Ureter (tissue), 1 donor: Measurements from ENCODE around the gene RPL35A. TPM values are rescaled to one million over a fixed set of nuclear protein-coding genes. Genes with fewer than 3 reads are reported as not detected.
"Not testable (repeated sequence)": the region's sequence is repeated elsewhere in the genome, so short reads cannot be mapped to it uniquely, and the experiment has no call there.

Experiments used
- DNase-seq: peaks from one replicate; pipeline ENCODE4 v3.0.0-alpha.2; 2020; ENCODE audit warnings: low spot score
- total RNA-seq: library from RNA; stranded (reverse); gene quantifications from one replicate; pipeline ENCODE4 v1.2.4, GENCODE V29; 2023
- donor health status: DM: yes; HTN: yes; CAD: no.

Gene RPL35A
- total RNA-seq, 1 donor from 2014 or later = 1,104 TPM

DNA sequence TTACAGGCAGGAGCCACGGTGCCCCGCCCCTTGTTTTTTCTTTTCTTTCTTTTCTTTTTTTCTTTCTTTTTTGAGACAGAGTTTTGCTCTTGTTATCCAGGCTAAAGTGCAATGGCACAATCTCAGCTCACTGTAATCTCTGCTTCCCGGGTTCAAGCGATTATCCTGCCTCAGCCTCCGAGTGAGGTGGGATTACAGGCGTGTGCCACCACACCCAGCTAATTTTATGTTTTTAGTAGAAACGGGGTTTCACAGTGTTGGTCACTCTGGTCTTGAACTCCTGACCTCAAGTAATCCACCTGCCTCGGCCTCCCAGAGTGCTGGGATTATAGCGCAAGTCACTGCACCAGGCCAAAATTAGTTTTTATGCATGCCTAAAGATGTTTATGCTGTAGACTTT is 2.5 kb downstream of the RPL35A start:
- no peak for DNase-seq

DNA sequence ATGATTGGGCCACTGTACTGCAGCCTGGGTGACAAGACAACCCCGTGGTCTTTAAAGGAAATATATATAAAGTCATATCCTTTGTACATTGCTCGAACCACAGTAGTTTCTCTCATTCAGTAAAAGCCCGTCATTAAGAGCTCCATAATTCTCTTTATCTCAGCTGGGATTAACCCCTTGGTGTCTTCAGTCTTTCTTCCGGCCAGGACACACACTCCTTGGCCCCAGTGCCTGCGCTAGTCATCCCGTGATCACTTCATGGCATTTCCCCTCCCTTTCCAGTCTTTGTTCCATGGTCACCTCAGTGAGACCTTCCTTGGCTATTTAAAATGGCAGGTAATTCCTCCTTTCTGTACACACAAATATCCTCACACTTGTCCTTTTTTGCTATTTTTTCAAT is 3.3 kb downstream of the RPL35A start:
- no peak for DNase-seq

DNA sequence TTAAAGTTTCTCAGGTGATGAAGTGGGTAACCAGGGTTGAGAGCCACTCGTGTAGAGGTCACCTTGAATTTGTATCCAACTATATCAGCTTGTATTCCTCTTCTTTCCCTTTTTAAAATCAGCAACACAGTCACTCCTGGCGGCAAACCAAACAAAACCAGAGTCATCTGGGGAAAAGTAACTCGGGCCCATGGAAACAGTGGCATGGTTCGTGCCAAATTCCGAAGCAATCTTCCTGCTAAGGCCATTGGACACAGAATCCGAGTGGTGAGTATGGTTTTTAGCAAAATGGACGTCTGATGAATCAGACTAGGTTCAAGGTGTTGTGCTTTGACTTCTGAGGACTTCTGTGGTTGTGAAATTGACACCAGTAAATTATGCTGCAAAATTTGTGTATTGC is 3.9 kb downstream of the RPL35A start:
- no peak for DNase-seq

DNA sequence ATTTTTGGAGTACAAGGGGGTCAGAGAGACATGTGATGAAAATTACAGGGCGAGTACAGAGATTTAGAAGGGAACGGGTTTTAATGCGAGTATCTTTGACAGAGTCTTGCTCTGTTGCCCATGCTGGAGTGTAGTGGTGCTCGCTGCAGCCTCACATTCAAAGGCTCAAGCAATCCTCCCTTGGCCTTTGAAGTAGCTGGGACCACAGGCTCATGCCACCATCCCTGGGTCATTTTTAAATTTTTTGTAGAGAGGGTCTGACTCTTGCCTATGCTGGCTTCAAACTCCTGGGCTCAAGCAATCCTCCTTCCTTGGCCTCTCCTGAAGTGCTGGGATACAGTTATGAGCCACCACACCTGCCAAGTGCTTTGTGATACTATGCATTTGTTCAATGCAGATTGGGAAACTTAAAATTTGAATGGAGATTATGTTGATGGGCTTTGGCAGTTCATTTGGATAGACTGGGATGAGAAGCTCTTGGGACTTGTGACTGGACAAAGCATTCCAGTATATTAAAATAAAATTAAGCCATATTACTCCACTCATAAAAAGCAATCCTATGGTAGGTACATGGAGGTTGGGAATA is 6.0 kb downstream of the RPL35A start:
- no peak for DNase-seq

DNA sequence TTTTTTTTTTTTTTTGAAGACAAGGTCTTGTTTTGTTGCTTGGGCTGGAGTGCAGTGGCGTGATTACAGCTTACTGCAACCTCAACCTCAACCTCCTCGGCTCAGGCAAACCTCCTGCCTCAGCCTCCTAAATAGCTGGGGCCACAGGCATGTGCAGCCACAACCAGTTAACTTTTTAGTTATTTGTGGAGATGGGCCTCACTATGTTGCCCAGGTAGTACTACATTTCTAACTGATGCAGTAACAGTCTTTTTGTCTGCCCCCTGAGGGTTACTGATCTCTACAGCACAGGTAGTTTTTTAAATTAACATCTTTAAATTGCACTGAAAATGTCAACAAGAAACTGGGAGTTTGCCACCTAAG is 6.6 kb downstream of the RPL35A start:
- no peak for DNase-seq

DNA sequence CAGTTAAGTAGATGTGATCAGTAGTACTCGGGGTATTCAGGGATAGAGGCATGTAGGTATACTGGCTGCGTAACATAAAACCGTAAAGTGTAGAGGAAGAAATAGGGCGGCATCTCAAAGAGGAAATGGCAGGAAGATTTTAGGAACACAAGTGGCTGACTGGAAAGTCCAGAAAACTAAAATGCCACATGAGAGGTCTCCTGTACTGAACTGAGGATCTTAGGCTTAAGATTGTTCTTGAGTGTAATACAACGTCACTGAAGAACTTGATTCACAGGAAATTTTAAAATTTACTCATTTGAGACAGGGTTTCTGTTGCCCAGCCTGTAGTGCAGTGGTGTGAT is 7.8 kb downstream of the RPL35A start:
- no peak for DNase-seq

DNA sequence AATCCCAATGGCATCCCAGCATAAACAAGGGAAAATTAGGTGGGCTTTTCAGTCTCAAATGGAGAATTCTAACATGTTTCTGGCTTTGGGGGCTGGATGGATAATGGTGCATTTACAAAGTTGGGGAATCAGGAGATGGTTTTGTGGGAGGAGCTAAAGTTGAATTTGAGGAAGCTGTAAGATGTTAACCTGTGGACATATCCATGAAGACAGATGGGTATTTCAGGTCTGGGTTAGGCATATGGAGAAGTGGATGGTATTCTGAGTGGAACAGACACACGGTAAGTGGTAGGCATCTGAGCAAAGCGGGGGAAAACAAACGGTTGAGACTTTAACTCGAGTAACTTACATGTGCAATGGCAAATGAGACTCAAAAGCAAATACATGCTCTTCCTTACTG is 8.4 kb downstream of the RPL35A start:
- DNase-seq = no peak

DNA sequence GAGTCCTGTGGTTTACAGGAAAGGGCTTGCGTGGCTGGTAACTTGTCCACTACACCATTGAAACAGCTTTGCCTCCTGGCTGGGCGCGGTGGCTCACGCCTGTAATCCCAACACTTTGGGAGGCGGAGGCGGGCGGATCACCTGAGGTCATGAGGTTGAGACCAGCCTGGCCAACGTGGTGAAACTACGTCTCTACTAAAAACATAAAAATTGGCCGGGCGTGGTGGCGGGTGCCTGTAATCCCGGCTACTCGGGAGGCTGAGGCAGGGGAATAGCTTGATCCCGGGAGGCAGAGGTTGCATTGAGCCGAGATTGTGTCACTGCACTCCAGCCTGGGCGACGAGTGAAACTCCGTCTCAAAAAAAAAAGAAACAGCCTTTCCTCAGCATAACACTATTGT is 8.9 kb downstream of the RPL35A start:
- DNase-seq = not testable (repeated sequence)

DNA sequence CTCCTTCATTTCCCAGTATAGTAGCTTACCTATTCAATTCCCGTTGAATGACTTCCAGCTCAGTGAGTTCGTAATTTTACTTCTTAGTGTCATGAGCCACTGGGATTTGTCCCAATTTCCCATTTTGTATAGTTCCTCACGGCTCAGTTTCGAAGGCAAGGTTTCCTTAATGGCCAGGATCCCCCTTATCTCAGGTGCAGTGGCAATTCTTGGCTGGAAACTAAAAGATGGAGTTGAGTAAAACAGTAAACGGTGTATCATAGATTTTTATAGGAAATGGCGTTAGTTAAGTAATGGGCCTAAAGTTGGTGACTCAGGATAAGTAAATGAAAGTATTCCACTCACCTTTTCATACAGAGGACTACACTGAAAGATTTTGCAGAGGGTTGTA is 9.5 kb downstream of the RPL35A start:
- no peak for DNase-seq

DNA sequence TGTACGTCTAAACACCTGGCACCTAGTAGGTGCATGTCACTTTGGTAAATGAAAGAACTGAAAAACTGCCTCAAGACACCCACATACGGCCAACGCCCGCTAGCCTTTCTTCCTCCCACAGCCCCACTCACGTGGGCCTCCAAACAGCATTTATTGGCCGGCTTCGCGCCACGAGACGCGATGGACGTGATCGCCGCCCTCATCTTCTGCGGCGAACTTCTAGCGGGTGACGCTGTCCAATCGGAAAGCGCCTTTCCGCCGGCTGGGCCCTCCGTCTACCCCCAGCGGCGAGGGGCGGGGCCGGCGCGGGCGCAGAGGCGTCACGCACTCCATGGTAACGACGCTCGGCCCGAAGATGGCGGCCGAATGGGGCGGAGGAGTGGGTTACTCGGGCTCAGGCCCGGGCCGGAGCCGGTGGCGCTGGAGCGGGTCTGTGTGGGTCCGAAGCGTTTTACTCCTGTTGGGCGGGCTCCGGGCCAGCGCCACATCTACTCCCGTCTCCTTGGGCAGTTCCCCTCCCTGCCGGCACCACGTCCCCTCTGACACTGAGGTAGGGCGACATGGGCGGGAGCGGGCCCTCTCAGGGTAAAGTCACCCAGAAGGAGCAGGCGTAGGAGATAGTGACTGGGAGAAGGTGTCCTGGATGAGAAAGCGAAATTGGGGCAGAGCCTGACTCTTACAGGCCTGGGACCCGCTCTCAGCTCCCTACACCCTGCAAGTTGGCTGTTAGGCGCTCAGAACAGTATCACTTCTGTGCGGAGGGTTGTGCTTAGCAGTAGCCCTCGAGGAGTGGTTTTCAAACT is 10.1 kb downstream of the RPL35A start, which contains the start of gene LMLN:
TSS of gene LMLN (plus strand) at position 327 of the 803 bp plus-strand sequence. CDS start at position 356, 29 bp downstream.
- DNase-seq = peak; percentile 96

DNA sequence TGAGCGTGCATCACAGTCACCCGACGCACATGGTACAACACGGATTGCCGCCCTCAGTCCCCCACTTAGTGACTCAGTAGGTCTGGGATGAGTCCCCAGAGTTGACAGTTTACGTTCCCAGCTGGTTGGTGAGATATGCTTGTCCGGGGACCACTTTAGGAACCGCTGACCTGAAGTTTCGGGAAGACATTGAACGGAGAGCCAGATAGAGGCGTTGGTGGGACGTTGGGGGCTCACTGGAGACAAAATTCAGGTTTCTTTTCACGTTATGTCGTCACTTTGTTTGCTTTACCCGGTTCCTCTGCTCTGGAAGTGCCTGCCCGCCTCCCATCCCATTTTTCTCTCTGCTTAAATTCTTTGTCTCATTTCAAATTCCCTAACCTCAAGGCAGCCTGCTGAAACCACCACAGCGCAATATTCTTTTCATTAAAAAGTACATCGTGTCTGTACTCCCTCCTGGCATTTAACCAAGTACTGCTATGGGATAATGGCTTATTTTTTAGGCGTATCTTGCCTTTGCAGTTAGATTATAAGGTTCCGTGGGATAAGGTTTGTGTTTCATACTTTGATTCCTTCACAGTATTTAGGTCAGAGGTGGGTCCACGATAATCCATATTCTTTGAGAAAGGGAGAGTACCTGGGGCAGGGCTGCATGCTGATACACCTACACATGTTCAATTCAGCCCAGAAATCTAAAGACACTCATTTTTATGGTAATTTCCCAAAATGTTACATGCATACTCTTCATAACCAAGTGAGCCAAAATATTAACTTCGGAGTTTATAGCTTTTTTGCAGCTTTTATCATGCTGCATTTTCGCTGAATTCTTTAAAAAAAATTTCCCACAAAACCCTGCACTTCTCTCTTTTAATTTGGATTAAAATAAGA is 10.9 kb downstream of the RPL35A start:
- DNase-seq = no peak

DNA sequence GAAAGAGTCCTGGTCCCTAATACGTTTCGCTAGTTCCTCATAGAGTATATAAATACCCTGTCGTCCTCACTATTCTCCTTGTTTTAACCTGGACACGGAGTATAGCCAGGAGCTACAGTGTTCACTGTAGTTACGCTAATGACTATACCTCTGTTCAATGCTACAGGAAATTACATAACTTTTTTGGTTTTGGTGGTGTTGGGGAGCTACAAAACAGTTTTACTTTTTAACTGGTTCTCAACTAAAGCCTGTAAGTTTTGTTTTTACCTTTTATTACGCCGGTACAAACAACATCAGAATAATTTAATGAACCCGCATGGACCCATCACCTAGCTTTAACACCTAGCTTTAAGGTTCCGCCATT is 11.6 kb downstream of the RPL35A start:
- no peak for DNase-seq

DNA sequence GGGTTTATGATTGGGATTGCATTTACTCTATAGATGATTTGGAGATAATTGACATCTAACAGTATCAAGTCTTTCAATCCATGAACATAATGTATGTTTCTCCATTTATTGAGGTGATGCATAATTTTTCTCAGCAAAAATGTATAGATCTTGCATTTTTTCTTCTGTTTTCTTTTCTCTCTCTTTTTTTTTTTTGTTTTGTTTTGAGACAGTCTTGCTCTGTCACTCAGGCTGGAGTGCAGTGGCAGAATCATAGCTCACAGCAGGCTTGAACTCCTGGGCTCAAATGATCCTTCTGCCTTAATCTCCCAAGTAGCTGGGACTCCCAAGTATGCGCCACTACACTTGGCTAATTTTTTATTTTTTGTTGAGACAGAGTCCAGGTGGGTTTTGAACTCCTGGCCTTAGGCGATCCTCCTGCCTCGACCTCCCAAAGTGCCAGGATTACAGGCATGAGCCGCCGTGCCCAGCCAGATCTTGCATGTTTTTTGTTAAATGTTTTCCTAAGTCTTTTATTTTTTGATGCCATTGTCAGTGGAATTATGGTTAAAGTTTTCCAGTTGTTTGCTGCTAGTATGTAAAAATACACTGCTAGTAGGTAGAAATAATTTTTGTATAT is 13.1 kb downstream of the RPL35A start:
- DNase-seq = no peak

DNA sequence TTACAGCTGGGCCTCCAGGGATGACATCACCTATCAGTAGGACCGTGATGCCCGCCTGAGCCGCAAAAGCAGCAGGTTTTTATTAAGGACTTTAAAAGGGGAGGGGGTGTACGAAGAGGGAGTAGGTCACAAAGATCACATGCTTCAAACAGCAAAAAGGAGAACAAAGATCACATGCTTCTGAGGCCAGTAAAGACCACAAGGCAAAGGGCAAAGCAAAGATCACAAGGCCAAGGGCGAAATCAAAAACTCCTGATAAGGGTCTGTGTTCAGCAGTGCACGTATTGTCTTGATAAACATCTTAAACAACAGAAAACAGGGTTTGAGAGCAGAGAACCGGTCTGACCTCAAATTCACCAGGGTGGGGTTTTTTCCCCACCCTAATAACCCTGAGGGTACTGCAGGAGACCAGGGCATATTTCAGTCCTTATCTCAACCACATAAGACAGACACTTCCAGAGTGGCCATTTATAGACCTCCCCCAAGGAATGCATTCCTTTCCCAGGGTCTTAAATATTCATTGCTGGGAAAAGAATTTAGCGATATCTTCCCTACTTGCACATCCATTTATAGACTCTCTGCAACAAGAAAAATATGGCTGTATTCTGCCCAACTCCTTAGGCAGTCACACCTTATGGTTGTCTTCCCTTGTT is 17.5 kb downstream of the RPL35A start:
- DNase-seq = not testable (repeated sequence)

DNA sequence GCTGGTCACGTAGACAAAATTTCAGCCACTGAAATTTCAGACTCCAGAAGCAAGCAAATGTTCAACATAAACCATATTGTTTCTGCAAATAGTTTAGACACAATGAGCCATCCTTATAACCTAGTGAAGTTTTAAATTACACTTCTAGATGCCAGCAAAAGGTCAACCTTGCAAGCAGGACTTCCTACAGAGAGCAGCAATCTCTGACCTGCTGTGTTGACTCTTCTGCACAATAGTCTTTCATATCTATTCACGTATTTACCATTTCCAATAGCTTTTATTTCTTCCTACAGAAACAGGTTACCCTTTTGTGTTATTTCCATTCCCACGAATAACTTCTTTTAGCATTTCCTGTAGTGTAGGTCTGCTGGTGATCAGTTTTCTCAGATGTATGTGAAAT is 20.6 kb downstream of the RPL35A start:
- no peak for DNase-seq

DNA sequence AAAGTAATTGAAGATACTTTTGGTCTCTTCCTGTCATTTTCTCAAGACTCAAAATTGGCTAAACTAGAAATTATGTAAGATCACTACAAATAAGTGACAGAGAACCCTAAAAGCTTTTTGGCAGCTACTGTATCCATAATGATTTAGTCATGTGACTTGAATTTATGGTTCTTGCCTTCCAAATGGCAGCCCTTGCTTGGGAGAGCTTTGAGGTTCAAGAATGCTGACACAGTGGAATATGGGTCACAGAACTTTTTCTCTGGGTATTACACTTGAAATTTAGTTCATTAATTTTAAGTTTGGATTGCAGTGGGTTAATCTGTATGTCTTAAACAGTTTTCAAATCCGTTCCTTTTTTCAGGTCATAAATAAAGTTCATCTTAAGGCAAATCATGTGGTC is 24.0 kb downstream of the RPL35A start:
- DNase-seq = no peak

DNA sequence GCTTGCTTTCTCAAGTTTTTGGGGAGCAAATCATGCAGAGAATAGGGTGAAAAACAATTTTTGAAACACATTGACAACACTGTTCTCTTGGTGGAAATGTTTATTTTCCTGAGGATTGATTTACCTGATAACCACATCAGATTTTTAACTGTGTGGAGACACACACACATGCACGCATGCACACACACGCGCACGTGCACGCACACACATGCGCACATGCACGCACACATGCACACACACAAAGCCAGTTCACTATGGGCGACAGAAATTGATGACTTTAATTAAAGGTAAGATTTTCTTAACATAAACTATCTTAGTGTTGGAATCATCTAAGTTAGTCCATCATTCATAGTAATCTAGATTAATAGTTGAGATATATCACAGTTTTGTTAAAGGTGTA is 25.3 kb downstream of the RPL35A start:
- no peak for DNase-seq

DNA sequence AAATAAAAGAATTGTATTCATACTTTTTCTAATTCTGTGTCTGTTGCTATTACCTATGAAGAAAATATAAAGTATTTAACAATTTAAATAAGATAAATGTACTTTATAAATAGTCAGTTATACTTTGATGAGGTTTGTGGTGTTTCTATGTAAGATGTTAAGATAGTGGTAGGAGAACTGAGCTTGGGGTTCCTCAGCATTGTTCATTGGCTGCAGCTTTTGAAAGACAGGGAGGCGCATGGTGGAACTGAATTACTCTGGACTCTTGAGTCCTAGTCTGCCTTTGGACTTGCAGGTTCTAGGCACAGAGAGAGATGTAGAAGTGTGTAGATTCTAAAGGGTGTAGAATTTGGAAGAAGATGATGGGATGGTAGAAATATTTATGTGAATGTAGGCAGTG is 33.1 kb downstream of the RPL35A start:
- DNase-seq = no peak

DNA sequence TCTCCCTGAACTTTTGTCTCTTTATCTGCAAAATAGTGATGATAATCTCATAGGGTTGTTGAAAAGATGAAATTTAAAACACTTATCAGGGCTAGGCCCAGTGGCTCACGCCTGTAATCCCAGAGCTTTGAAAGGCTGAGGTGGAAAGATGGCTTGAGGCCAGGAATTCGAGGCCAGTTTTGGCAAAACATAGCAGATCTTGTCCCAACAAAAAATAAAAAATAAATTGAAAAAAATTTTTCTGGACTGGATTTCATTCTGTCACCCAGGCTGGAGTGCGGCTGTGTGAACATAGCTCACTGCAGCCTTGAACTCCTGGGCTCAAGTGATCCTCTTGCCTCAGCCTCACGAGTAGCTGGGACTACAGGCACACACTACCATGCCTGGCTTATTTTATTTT is 39.7 kb downstream of the RPL35A start:
- no peak for DNase-seq

DNA sequence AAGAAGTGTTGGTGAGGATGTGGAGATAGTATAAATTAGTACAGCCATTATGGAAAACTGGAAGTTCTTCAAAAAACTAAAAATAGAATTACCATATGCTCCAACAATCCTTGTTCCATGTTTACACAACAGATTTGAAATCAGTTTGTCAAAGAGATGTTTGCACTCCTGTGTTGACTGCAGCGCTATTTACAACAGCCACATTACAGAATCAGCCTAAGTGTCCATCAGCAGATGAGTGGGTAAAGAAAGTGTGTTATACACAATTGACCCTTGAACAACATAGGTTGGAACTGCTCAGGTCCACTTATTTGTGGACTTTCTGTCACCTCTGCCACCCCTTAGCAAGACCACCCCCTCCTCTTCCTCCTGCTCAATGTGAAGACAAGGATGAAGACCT is 44.7 kb downstream of the RPL35A start:
- DNase-seq = no peak

DNA sequence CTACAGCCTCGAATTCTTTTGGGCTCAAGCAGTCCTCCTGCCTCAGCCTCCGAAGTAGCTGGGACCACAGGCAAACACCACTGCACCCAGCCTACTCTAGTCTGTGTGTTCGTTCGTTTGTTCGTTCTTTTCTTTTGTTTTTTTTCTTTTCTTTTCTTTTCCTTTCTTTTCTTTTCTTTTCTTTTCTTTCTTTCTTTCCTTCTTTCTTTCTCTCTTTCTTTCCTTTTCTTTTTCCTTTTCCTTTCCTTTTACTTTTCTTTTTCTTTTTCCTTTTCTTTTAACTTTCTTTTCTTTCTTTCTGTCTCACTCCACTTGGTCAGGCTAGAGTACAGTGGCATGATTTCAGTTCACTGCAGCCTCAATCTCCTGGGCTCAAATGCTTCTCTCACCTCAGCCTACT is 46.9 kb downstream of the RPL35A start:
- DNase-seq = no peak

DNA sequence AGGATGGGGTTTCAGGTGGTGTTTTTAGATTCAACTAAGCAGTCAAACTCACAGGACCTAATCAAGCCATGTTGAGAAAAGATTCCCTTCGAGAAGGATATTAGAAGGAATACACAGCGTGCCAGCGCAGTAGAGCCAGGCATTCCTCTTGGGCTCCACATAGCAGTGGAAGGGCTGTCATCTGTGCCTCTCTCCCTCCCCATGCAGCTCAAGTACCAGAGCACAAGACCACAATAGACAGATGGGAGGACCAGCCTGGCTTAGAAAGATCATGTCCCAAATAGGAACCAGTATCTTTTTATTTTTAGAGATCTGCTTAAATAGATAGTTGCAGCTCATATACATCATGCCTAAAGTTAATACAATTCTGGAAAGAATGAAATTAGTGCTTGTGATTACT is 47.9 kb downstream of the RPL35A start:
- DNase-seq = no peak
